CD4-positive, alpha-beta T cell treated with Interleukin-17A for 1 hour (primary cell): Measurements from ENCODE around the gene DNAH3.
"Not testable (repeated sequence)": the region's sequence is repeated elsewhere in the genome, so short reads cannot be mapped to it uniquely, and the experiment has no call there.

Source experiments
- DNase-seq: peaks from one replicate; pipeline ENCODE4 v3.0.0-alpha.2; 2020

Gene DNAH3

GRCh38 chr16:21116148-21116693, 34.4 kb downstream of the DNAH3 start:
- peak; percentile 6 for DNase-seq

DNA sequence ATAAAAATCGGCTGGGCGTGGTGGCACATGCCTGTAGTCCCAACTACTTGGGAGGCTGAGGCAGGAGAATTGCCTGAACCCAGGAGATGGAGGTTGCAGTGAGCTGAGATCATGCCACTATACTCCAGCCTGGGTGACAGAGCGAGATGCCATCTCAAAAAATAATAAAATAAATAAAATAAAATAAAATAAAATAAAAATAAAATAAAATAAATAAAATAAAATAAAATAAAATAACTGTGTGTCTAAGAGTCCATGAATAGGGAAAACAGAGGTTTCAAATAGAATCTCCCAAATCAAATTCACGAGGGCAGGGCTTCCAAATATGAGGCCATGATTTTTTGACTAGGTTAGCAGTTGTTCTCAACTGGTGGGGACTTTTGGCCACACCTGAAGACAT, 35.1 kb downstream of the DNAH3 start:
- DNase-seq: not testable (repeated sequence)

DNA sequence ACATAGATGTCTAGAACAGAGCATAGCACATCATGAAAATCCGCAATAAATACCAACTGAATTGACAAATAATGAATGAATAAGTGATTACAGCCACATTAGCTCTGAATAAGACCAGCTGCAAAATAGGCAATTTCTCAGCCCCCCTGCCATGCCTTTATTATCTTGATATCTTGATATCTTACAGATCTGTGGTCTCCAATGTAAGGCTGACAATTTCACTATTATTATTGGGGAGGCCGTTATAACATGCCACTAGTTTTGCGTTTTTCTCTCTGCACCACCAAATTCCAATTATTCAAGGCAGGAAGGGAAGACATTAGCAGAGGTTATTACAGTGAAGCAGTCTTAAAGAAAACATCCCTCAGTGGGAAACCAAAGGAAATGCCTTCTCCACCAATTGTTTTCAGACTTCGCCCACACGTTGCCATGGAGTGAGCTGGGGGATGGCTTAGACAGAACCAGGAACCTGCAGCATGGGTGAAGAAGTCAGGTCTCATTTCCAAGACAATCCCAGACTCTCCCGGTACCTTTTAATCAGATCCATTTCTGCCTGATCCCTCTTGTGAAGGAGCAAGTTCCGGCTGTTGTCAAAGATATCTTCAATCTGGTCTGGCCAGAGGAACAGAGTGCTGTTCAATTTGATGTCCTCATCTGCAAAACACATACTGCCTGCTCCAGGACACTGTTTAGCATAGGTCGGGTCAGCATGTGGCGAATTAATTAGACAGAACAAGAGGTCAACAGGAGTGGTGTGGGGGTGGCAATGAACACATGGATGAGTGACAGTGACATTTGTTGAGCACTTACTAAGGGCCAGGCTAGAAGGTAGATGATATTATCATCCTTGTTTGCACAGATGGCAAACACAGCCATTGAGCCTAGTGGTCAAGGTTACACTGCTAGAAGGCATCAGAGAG, 46.4 kb downstream of the DNAH3 start:
- no peak for DNase-seq

DNA sequence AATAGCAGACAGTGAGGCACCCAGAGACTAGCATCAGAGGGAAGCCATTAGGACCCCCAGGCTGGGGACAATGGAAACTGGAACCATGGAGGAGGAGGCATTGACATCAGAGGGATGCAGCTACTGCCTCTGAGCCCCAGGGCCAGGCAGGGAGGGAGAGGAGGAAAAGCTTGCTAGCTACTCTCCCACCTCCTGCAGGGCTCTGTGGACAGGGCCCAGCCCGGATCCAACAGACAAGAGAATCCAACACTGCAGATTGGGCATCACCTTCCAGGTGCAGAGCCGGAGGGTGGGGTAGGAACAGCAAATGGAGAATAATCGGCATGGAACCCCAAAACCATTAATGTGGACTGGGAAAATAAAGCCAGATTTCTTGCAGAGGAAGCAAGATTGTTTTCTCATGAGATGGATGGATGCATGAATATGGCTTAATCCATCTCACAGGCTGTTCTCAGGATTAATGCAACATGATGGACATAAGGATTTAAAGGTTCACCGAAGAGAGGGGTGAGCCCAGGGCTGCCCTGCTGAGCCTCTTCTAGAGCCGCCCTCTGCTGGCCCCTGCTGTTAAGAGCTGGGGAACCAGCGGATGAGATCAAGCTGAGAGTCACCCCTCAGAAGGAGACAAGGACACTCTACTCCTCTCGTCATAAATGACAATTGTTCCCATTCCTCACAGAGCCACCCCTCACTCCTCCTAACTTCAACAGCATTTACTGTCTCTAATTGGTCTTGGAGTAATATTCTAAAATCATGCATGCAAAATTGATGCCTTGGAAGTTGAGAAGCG, 48.8 kb downstream of the DNAH3 start:
- peak; percentile 2 for DNase-seq

DNA sequence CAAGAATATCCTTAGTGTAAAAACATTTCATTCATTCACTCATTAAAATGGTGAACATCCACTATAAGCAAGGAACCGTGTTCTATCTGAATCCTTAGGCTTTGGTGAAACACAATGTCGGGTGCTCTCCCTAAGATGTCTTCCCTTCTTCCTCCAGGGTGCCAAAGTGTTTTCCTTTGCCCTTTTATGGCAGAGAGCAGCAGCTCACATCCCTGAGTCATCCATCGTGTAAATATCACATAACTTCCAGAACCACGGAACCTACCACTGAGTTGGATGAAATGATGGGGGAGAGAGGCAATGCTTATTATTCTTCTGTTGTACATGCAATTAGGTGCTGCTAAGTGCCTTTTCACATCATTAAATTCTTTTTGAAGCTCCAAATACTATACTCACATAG, 50.2 kb downstream of the DNAH3 start:
- no peak for DNase-seq

DNA sequence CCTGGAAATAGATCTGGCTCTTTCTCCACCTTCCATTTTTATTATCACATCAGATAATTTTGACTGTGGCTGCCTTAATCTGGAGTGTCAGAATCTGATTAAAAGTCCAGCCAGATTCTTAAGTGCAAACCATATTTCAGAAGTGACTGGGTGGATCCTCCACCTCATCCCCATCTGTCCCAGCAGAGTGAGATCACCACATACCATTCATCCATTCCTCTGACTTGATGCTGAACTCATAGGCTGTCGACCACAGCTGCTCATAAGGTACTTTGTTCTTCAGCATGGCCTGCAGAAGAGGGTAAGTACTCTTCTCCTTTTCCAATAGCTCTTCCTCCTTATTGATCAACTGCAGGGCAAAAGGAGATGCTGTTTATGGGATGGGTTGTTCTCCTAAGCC, 53.5 kb downstream of the DNAH3 start:
- DNase-seq: no peak

DNA sequence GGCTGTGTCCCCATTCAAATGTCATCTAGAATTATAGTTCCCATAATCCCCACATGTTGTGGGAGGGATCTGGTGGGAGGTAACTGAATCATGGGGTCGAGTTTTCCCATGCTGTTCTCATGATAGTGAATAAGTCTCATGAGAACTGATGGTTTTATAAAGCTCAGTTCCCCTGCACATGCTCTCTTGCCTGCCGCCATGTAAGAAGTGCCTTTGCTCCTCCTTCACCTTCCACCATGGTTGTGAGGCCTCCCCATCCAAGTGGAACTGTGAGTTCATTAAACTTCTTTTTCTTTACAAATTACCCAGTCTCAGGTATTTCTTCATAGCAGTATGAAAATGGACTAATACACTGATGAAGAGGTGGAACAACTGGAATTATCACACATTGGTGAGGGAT, 55.9 kb downstream of the DNAH3 start:
- DNase-seq: not testable (repeated sequence)

GRCh38 chr16:21092951-21093350, 57.7 kb downstream of the DNAH3 start:
- DNase-seq: no peak

DNA sequence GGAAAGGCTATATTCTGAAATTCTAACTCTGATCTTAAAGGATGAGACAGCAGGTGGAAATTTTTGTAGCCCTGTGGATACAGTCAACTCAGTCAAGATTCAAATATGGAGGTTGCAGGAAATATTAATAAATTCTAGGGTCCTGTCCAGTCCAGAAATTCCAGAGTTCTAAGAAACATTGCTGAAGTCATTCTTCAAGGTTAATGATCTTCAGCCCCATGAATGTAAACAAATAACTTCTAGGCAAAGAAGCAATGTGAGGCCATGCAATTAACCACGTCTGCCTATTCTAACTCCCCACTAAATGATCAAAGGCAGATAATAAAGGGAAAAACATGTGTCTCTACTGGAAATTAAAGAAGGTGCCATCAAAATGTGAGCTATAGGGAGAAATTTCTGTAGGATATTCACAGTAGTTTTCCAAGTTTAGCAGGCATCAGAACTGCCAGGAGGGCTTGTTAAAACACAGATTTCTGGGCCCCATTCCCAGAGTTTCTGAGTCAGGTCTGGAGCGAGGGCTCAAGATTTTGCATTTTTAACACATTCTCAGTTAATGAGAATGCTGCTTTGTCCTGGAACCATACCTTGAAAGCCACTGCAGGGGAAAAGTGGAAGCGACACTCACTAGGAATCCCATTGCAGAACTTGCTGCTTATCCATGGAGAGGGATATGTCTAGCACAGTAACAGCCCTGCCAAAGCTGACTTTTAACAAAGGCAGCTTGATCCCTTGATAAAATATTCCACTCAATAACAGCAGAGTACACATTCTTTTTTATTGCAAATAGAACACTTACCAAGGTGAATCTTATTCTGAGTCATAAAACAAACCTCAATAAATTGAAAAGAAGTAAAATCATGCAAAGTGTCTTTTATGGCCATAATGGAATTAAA, 61.8 kb downstream of the DNAH3 start:
- no peak for DNase-seq

DNA sequence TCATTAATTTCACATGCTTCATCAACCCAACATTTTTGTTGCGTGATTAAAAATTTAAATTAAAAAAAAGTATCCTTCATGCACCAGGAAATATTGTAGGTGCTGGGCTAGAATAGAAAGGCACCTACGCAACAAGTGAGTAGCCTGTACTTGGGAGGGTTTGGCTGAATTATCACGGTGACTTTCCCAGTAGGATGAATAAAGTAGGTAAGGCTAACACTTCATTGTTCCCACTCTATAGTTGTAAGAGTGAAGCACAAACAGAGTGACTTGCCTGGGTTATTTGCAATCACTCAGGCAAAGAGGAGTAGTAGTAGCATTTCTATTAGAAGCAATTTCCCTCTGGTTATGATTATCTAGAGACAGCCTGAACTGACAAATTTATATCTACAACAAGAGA, 62.5 kb downstream of the DNAH3 start:
- no peak for DNase-seq

- no peak for DNase-seq
These were observed 65.9 kb downstream of the DNAH3 start for GRCh38 chr16:21084631-21085225.

DNA sequence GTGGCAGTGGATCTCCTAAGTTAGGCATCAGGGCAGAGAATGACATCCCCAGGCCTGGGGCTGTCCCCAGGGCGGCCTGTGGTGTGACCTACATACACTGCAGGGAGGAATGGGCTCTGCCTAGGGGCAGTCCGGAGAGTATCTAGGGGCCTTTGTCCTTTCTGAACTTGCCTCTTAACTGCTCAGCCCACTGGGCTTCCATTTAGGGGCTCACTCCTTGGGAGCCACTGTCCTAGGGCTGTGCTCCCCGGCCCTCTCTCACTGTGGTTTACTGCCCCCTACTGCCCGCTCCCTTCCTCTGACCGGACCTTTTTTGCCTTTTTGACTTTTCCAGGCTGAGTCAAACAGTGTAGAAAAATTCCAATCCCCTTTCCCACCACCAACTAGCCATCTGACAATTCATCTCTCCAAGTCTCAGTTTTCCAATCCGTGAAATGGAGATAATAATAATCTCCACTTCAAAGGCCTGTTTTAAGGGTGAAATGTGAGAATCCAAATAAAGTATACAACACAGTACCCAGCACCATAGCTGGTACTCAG, 66.8 kb downstream of the DNAH3 start:
- DNase-seq: peak; percentile 47

GRCh38 chr16:21081329-21081728, 69.3 kb downstream of the DNAH3 start:
- no peak for DNase-seq

DNA sequence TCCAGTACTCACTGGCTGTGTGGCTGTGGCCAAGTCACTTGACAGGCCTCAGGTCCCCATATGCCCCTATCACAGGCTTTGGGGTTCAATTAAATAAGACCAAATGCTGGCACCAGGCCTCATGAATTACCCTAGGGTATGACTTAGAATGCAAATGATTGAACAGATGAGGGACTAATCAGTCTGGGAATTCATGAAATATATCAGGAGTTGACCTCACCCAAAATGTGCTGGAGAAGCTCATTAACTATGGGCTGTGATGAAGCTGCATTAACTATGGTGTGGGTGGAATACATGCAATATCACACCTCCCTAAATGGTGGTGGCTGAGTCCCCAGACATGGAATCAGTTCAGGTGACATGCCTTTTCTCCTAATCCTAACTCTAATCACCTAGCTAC, 72.1 kb downstream of the DNAH3 start:
- no peak for DNase-seq

DNA sequence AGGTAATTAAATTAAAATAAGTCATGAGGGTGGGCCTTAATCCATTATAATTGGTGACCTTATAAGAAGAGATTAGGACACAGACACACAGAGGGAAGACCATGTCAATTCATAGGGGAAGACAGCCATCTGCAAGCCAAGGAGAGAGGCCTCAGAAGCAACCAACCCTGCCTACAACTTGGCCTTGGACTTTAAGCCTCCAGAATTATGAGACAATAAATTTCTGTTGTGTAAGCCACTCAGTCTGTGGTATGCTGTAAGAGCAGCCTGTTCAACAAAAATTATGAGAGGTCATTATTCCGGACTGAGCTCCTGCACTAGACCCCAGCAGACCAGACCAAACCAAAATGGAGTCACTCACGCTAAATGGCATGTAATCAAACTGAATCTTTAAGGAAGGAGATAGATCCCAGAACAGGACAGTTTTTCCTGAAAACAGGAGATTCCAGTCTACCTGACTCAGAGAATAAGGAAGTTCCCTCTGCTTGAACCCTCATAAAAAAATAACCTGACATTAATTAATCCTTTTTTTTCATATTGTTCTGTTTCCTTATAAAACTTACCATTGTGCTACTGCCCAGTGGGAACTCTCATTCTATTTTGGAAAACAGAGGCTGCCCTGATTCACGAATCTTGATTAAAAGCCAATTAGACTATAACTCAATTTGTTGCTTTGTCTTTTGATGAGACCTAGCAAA, 74.3 kb downstream of the DNAH3 start:
- DNase-seq: no peak

- DNase-seq: no peak
These were observed 75.4 kb downstream of the DNAH3 start for GRCh38 chr16:21075252-21075651.

- no peak for DNase-seq
These were observed 77.7 kb downstream of the DNAH3 start for GRCh38 chr16:21072976-21073375.

DNA sequence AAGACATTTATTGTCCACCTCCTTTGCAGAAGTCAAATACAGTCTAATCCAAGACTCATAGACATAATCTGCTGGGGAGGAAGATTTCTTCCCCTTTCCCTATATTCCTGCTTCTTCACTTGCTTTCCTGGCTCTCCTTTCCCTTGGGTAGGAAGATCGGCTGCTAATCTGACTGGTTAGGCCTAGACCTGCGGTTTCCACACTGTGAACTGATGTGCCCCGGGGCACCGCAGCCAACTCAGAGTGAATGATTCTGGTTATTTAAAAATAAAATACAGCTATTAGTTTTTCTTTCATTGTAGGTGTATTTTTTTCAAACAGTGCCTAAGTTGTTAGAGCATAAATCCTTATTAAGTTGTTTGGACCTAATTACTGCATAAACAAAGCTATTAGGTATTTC, 78.9 kb downstream of the DNAH3 start:
- DNase-seq: no peak

- no peak for DNase-seq
These were observed 80.1 kb downstream of the DNAH3 start for GRCh38 chr16:21070564-21070963.

DNA sequence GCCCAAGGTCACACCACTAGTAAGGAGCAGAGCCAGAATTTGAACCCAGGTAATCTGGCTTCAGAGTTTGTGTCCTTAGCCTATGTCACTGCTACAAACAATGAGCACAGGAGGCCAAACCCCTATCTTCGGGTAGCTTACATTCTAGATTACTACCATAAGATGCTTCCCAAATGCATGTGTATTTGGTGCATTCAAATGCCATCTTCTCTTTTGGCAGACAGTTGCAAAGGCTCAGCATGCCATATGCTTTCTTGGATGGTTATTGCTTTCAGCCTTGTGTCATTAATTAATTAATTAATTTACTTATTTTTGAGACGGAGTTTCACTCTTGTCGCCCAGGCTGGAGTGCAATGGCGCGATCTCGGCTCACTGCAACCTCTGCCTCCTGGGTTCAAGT, 80.7 kb downstream of the DNAH3 start:
- DNase-seq: no peak

DNA sequence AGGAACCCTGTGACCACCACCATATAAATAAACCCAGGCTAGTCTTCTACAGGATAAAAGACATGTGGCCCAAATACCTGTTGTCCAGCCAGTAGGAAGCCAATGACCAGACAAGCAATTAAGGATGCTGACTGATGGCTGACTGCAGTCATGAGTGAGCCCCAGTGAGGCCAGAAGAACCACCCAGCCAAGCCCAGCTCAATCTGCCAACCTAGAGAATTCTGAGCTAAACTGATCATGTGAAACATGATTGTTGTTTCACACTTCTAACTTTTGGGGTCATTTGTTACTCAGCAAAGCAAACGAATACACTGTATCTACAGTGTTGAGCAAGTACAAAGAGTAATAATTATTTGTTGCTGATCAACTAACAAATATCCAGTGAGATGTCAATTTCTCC, 86.4 kb downstream of the DNAH3 start:
- DNase-seq: no peak
